ENCODE measurements around the gene HIP1. TPM values are rescaled to one million over a fixed set of nuclear protein-coding genes. Genes with fewer than 3 reads are reported as not detected.
"Not testable (repeated sequence)": the region's sequence is repeated elsewhere in the genome, so short reads cannot be mapped to it uniquely, and the experiment has no call there.

HIP1 gene
- total RNA-seq: 1 to 10 TPM; 5.5 to 5.7 TPM

DNA sequence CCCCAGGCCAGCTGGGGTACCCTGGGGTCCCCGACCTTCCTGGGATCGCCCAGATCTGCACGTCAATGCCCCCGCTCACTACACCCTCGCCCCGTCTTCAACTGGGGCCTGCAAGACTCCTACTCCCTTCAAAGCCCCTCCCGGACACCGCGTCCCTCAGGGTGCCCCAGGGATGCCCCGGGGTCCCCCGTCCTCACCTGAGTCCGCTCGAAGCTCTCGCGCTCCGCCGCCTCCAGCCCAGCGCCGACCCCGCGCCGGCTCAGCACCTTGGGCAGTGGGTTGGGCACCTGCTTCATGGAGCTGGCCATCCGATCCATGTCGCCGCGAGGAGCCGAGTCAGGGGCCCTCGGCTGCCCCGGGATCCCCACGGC is at the start of gene HIP1:
TSS of gene HIP1 (minus strand) at position 338 of the 371 bp plus-strand sequence. CDS start at position 317, 21 bp downstream.
- CTCF ChIA-PET: no interaction called here
- POLR2A ChIA-PET: no interaction called here

DNA sequence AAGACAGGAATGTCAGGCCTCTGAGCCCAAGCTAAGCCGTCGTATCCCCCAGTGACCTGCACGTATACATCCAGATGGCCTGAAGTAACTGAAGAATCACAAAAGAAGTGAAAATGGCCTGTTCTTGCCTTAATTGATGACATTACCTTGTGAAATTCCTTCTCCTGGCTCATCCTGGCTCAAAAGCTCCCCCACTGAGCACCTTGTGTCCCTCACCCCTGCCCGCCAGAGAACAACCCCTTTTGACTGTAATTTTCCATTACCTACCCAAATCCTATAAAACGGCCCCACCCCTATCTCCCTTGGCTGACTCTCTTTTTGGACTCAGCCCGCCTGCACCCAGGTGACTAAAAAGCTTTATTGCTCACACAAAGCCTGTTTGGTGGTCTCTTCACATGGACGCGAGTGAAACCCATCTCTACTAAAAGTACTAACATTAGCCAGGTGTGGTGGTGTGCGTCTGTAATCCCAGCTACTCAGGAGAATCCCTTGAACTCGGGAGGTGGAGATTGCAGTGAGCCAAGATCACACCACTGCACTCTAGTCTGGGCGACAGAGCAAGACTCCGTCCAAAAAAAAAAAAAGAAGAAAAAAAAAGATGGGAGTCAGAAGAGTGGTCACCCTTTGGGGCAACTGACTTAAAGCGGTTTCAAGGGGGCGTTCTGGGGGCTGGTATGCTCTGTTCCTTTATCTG is 49.6 kb upstream of the HIP1 start:
- ChIA-PET POLR2A (interaction anchor here (0.5 kb wide), 1 partner anchor 15 kb away, joined by 3 read pairs; no protein-coding TSS in a partner anchor), CTCF (interaction anchor here (0.6 kb wide), 1 partner anchor 26 kb away, joined by 3 read pairs; no protein-coding TSS in a partner anchor)

DNA sequence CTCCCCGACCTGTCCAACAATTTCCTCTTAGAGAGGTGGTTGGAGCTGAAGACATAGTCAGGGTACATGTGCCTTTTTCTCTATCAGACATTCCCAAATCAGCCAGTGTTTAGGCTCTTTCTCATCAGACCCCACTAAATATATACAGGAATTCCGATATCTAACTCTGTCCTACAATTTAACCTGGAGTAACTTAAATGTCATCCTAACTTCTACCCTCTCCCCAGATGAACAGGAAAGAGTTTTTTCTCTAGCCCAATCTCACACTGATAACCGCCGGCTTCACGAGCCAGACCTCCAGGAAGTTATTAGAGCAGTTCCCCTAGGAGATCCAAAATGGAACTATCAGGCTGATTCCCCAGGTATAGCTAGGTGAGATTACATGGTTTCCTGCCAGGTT is 44.3 kb upstream of the HIP1 start:
- POLR2A ChIA-PET: not testable (repeated sequence)
- CTCF ChIA-PET: interaction anchor here (0.6 kb wide), 1 partner anchor 54 kb away, joined by 4 read pairs; no protein-coding TSS in a partner anchor

DNA sequence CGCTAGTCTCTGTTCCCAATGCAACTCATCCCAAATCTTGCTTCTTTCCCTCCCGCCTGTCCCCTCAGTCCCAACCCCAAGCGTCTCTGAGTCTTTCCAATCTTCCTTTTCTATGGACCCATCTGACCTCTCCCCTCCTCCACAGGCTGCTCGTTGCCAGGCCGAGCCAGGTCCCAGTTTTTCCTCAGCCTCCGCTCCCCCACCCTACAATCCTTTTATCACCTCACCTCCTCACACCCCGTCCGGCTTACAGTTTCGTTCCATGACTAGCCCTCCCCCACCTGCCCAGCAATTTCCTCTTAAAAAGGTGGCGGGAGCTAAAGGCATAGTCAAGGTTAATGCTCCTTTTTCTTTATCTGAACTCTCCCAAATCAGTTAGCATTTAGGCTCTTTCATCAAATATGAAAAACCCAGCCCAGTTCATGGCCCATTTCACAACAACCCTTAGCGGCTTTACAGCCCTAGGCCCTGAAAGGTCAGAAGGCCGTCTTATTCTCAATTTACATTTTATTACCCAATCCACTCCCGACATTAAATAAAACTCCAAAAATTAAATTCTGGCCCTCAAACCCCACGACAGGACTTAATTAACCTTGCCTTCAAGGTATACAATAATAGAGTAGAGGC is 42.0 kb upstream of the HIP1 start:
- CTCF ChIA-PET, POLR2A ChIA-PET: not testable (repeated sequence)

DNA sequence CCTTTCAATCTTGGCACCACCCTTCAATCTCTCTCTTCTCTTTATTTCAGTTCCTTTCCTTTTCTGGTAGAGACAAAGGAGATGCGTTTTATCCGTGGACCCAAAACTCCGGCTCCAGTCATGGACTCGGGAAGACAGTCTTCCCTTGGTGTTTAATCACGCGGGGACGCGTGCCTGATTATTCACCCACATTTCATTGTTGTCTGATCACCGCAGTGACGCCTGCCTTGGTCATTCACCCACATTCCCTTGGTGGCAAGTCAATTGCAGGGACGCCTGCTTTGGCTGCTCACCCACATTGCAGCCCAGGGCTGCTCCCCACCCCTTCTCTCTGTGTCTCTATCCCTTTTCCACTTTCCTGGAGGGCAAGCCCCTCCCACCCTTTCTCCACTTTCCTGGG is 40.8 kb upstream of the HIP1 start:
- CTCF ChIA-PET, POLR2A ChIA-PET: not testable (repeated sequence)

DNA sequence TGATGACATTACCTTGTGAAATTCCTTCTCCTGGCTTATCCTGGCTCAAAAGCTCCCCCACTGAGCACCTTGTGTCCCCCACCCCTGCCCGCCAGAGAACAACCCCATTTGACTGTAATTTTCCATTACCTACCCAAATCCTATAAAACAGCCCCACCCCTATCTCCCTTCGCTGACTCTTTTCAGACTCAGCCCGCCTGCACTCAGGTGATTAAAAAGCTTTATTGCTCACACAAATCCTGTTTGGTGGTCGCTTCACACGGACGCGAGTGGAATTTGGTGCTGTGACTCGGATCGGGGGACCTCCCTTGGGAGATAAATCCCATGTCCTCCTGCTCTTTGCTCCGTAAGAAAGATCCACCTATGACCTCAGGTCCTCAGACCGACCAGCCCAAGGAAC is 40.3 kb upstream of the HIP1 start:
- POLR2A ChIA-PET: not testable (repeated sequence)
- CTCF ChIA-PET: interaction anchor here (0.7 kb wide), 1 partner anchor 230 kb away, joined by 3 read pairs; no protein-coding TSS in a partner anchor

DNA sequence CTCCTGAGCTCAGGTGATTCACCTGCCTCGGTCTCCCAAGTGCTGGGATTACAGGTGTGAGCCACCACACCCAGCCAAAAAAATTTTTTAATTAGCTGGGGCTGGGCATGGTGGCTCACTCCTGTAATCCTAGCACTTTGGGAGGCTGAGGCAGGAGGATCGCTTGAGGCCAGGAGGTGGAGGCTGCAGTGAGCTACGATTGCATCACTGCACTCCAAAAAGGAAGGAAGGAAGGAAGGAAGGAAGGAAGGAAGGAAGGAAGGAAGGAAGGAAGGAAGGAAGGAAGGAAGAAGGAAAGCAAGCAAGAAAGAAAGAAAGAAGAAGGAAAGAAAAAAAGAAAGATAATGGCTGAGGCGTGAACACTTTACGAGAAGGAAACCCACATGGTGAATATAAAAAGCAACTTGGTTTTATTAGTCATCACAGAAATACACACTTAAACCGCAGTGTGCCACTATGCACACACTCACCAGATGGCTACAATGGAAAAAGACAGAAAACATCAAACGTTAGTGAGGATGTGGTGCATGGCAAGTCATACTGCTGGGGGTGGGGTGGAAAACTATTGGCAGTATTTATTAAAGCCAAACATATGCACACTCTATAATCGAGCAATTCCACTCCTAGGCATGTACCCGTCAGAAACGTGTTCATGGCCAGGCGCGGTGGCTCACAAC is 37.7 kb upstream of the HIP1 start:
- ChIA-PET POLR2A (no interaction called here), CTCF (interaction anchor here (0.6 to 0.7 kb wide), 3 partner anchors 36 to 947 kb away, joined by 3 to 7 read pairs (median 3); no protein-coding TSS in a partner anchor)

DNA sequence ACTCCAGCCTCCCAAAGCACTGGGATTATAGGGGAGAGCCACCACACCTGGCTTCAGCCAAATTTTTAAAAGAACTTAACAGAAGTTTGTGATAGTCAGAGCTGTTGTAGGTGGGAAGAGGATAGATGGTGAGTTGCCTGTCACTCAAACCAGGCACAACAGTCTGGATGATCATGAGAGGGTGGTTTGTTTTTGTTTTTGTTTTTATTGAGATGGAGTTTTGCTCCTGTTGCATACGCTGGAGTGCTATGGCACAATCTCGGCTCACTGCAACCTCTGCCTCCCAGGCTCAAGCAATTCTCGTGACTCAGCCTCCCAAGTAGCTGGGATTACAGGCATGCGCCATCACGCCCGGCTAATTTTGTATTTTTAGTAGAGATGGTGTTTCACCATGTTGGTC is 35.2 kb upstream of the HIP1 start:
- POLR2A ChIA-PET: not testable (repeated sequence)

DNA sequence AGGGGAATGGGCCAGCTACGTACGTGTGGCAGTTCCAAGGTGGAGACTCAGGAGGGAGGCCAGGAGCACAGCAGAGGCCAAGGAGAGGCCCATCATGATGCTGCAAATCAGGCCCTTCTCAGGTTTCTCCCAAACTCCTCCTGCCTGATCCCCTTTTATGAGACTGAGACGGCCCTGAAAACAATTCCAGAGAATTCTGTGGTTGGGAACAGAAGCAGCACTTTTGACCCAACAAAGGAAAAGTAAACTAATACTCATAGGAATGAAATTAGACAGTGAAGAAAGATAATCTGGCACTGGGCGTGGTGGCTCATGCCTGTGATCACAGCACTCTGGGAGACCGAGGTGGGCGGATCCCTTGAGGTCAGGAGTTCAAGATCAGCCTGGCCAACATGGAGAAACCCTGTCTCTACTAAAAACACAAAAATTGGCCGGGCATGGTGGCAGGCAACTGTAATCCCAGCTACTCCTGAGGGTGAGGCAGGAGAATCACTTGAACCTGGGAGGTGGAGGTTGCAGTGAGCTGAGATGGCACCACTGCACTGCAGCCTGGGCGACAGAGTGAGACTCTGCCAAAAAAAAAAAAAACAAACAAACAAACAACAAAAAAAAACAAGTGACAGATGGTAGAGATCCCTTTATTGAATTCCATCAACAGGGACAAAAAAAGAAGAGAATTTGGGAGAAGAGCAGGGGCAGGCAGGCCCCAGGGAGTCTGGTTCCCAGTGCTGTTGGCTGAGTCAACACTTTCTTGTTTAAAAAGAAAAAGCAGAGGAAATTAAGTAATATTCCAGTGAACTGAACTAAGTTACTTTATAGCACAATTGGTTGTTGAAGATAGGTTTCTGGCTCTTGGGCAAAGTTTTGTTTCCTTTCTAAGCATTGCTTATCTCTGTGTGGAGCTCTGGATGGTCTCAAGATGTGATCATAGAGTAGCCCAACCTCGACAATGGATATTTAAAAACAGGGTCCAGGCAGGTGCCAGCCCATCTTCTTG is 33.6 kb upstream of the HIP1 start, which contains the start of gene CCL26:
TSS of gene CCL26 (minus strand) at position 131 of the 997 bp plus-strand sequence. CDS start at position 96, 35 bp downstream.
- POLR2A ChIA-PET: no interaction called here
- CTCF ChIA-PET: no interaction called here

More for the DNA sequence above, 35.2 kb upstream of the HIP1 start:
- CTCF ChIA-PET: not testable (repeated sequence)

DNA sequence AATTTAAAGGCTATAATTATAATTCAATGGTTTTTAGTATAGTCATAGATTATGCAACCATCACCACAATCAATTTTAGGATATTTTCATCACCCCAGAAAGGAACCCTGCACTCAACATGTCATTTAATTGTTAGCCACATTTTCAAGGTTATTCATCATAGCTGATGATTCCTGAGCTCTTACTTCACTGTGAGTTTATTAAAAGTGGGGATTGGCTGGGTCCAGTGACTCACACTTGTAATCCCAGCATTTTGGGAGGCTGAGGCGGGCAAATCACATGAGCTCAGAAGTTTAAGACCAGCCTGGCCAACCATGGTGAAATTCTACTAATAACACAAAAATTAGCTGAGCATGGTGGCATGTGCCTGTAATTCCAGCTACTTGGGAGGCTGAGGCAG is 32.5 kb upstream of the HIP1 start:
- POLR2A ChIA-PET: no interaction called here
- CTCF ChIA-PET: no interaction called here

DNA sequence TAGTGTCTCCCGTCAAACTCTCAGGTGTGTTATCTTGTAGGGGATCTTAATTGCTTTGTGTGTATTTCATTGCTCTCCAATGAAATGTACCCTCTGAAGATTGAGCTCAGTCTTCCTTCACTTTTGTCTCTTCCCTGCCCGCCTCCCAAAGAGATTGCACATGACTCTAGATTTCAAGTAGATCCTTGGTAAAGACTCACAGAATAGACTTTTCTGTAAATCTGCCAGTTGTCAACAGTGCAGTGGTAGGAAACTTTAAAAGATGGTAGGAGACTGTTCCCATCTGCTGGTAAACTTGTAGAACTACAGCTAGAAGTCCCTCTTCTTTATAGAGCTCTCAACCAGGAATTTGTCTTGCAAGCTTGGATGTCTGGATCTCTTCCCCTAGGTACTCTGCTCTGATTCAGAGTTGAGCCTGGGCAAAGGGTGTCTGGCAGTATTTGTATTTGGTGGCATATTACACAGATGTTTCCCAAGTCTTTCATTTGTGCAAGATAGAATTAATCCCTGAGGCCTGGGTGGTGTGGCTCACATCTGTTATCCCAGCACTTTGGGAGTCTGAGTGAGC is 23.7 kb upstream of the HIP1 start:
- ChIA-PET CTCF (interaction anchor here (1.0 to 1.5 kb wide), 4 partner anchors 16 to 258 kb away, joined by 3 read pairs; no protein-coding TSS in a partner anchor), POLR2A (interaction anchor here (0.7 kb wide), 1 partner anchor 165 kb away, joined by 3 read pairs; no protein-coding TSS in a partner anchor)

DNA sequence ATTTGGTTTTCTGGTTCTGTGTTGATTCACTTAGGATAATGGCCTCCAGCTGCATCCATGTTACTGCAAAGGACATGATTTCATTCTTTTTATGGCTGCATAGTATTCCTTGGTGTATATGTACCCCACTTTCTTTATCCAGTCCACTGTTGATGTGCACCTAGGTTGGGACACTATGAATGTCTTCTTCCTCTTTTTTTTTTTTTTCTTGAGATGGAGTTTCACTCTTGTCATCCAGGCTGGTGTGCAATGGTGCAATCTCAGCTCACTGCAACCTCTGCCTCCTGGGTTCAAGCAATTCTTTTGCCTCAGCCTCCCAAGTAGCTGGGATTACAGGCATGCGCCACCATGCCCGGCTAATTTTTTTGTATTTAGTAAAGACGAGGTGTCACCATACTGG is 23.1 kb upstream of the HIP1 start:
- CTCF ChIA-PET: interaction anchor here (1.0 kb wide), 3 partner anchors 15 to 39 kb away, joined by 3 read pairs; no protein-coding TSS in a partner anchor
- POLR2A ChIA-PET: interaction anchor here (0.7 kb wide), 1 partner anchor 164 kb away, joined by 3 read pairs; no protein-coding TSS in a partner anchor

DNA sequence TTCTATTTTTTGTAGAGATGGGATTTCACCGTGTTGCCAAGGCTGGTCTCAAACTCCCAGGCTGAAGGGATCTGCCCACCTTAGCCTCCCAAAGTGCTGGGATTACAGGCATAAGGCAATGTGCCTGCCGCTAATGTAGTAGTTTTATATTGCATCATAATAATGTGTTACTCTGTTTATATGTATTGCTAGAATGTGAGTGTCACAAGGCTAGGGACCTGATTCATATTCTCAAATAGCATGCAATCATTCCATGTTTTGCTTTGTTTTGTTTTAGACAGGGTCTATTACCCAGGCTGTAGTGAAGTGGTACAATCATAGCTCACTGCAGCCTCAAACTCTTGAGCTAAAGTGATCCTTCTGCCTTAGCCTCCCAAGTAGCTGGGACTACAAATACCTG is 19.8 kb upstream of the HIP1 start:
- ChIA-PET CTCF (no interaction called here), POLR2A (no interaction called here)

DNA sequence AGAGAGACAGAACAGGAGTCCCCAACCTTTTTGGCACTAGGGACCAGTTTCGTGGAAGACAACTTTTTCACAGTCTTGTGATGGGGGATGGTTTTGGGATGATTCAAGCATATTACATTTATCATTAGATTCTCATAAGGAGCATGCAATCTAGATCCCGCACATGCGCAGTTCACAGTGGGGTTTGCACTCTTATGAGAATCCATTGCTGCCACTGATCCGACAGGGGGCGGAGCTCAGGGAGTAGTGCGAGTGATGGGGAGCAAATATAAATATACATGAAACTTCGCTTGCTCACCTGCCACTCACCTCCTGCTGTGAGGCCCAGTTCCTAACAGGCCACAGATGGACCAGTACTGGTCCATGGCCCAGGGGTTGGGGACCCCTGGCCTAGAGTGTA is 19.1 kb upstream of the HIP1 start:
- ChIA-PET POLR2A (interaction anchor here (0.5 kb wide), 1 partner anchor 635 kb away, joined by 3 read pairs; no protein-coding TSS in a partner anchor), CTCF (no interaction called here)

DNA sequence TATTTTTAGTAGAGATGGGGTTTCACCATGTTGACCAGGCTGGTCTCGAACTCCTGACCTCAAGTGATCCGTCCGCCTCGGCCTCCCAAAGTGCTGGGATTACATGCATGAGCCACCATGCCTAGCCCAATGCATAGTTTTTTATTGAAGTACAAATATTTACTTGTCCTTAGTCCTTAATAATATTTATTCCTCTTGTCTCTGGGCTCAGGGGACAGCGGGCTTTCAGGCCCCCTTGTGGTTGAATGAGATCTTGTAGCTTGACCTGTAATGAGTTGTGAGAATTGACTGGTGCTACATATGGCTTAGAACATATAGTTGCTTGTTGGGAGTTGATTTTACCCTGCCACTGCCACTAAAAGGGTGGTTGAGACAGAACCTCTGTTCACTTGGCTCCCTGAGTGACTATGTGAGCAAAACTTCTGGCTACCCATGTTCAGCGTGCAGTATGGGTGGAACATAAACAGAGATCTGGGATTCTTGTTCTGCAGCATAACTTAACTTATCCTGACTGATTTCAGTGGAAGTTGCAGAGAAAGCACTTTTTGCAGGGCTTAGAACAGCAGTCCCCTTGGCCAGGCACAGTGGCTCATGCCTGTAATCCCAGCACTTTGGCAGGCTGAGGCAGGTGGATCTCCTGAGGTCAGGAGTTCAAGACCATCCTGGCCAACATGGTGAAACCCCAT is 18.4 kb upstream of the HIP1 start:
- POLR2A ChIA-PET: interaction anchor here (0.5 kb wide), 1 partner anchor 146 kb away, joined by 4 read pairs; no protein-coding TSS in a partner anchor
- CTCF ChIA-PET: no interaction called here

DNA sequence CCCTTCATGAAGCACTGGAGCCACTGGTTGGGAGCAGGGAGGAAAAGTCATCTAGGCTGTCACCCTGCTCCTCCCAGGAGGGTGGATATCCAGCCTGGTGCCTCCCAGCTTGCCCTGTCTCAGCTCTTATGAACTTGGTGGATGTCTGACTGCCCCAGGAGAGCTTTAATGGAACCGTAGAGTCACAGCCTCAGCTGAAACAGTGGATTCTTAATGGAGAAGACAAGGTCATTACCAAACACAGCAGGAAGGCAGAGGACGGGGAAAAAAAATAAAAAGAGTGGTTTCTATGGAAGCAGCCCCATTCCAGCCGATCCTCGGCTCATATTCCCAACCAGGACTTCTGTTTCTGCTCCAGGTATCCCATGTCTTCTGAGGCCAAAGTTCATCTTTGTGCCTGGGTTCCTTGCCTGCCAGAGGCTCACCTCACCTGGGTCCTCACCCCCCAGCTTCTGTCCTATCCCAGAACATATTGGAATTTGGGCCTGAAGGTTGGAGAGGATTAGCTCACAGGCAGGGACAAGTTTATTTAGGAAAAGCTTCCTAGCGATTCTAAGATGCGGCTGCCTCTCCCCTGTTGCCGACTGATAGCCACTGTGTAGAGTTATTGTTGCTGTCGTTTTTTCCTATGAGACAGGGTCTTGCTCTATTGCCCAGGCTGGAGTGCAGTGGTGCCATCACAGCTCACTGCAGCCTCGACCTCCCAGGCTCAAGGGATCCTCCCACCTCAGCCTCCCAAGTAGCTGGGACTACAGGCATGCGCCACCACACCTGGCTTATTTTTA is 17.7 kb upstream of the HIP1 start:
- CTCF ChIA-PET: interaction anchor here (1.1 kb wide), 1 partner anchor 16 kb away, joined by 3 read pairs; no protein-coding TSS in a partner anchor
- POLR2A ChIA-PET: no interaction called here

DNA sequence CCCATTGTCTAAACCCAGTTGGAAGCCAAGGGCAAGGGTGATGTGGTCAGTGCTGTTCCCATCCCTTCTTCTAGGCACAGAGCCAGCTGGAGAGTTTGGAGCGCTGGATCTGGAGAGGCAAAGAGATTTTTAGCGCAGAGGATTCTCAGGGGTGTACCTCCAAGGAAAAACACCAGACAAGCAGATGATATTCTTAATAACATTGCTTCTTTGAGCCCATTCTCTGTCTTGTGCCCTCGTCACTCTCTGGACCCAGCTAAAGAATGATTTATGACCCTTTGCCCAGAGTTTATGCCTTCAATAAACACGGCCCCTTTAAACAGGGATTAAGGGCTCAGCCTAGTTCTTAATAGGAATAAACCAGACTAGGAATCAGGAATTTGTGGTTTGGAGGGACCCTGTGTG is 4.7 kb upstream of the HIP1 start:
- CTCF ChIA-PET: no interaction called here
- POLR2A ChIA-PET: no interaction called here

Data from activated CD8-positive, alpha-beta memory T cell treated with anti-CD3 and anti-CD28 coated beads for 36 hours (primary cell).